SK-N-MC (cell line): Measurements from ENCODE around the gene KCNB1.

Experiments used
- EZH2 ChIP-seq: fragments of 200-600 bp; sonication (generic); IDR thresholded peaks from one replicate; pipeline ENCODE4 v1.6.1; 2017; ENCODE audit warnings: antibody characterized with exemption
- FOXP2 ChIP-seq: optimal IDR thresholded peaks from 2 replicates; pipeline ENCODE3; 2011; ENCODE audit warnings: mild to moderate bottlenecking, moderate library complexity; ENCODE audit not compliant: insufficient read depth; ENCODE audit errors: extremely low read length, control extremely low read depth
- POLR2AphosphoS5 ChIP-seq: IDR thresholded peaks from 2 replicates; pipeline ENCODE4 v1.6.1; 2012; ENCODE audit warnings: mild to moderate bottlenecking, low read depth, low read length, borderline replicate concordance

DNA sequence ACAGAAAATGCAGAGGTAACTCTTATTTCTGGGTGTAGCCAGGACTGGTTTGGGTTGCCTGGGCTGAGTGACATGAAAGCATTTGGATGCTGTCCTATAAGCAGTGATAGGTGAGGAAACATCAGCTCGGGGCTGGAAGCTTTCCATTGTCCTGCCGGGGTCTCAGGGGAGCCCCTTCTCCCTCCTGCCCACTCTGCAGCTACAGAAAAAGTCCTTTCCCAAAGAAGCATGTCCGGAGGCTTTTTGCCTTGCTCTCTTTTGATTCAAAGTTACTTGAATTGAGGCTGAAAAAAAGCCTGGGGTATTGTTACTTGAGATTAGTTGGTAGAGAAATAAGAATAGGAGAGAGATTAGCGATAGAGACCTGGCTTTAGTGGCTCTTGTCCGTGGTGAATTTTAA is 113.9 kb downstream of the KCNB1 start:
- TF ChIP-seq EZH2: no peak
- TF ChIP-seq POLR2AphosphoS5: no peak
- no peak for TF ChIP-seq FOXP2
